Stimulated activated CD4-positive, alpha-beta T cell treated with anti-CD3 and anti-CD28 coated beads, Interleukin-15, amount 100 ng/mL, for 1 hour (primary cell): Measurements from ENCODE around the gene ADAMTSL2.
A peak's percentile ranks its signal among the peaks of the same experiment; 100 is the strongest.

Source experiments
- DNase-seq, 2 donors: peaks; one replicate each; pipeline ENCODE4 v3.0.0-alpha.2; 2020; ENCODE audit warnings: low read depth in 1 of 2, low spot score in 1 of 2

ADAMTSL2 gene

DNA sequence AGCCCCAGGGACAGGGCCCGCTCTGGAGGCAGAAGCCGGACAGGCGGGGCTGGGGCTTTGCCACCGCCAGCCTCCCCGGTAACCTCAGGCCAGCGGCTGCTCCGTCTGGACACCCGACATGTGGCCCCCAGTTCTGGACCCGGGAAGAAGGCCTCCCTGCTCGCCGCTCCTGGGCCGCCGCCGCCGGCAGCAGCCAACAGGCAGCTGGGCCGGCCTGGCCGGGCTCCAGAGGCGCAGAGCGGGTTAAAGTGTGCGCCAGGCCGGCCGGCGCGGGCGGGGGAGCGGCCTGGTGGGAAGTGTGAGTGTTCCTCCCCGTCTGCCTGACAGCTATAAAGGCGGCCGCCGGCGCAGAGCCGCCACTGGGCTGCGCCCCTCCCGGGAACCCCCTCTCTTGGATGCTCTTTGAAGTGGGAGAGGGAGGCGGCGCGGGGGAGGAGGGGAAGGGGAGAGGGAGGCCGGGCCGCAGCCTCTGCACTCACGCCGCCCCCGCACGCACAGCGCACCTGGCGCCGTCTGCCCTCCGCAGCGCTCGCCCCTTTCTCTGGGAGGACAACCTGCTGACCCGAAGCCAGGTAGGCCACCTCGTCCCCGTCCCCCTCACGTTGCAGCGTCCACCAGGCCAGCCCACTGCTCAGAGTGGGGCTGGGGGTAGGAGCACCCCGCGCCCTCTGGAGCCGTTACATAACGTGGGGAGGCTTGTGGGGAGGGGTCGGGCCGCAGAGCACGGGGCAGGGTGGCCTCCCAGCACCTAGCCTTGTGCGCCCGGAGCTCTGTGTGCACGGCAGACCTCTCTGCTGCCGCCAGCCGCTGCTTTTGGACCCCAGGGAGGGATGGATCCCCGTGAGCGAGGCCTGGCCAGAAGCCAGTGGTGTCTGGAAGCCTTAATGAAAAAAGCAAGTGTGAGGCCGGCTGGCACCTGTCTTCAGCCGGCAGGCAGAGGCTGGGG lies at the start of gene ADAMTSL2:
TSS of gene ADAMTSL2 (plus strand) at position 359 of the 946 bp plus-strand sequence. CDS start 2,009 bp downstream, outside the sequence.
- peak; percentile 19 to 28 for DNase-seq

DNA sequence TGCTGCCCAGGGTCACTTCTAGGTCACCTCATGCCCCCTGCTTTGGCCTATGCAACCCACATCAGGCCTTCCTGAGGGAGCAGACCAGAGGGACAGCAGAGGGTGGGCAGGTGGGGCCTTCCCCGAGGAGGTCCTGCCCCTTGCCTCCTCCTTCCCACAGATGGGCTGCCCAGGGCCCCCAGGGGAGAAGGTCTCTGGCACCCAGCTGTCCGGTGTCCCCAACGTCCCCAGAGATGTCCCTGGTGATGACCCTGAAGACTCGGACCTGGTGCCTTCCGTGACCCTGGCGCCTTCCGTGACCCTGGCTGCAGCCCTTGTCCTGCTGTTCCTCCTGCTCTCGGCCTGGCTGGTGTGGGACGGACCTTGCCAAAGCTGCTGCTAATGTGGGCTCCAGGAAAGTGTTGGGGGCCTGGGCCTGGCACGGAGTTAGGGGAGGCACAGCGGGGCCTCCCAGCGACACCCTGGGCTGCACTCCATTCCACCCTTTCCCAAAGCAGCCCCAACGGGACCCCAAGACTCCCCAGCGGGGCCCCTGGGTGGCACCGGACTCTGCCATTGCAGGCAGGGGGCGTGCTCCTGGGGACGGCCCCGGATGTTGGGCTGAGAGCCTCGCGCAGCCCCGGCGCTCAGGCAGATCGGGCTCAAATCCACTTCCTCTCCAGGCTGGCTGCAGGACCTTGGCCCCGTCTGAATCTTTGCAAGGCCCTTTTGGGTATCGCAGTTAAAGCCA lies 48.8 kb upstream of the ADAMTSL2 start:
- DNase-seq, result no peak

DNA sequence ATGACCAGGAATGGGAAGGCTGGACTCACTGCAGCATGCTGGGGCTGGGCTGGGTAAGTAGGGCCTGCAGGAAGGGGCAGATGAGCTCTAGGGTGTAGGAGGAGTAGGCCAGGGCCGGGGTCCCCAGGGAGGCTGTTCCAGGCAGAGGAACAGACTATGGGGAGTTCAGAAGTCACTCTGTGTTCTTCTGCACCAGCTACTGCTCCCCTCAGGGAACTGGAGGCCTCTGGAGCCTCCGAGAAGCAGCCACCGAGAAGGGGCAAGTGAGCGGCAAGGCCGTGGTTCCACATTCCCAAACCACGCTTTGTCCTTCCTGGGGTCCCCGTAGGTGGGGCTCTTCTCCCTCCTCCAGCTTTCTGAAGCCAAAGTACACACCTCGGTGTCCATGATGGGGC lies 47.2 kb upstream of the ADAMTSL2 start:
- DNase-seq, result no peak

DNA sequence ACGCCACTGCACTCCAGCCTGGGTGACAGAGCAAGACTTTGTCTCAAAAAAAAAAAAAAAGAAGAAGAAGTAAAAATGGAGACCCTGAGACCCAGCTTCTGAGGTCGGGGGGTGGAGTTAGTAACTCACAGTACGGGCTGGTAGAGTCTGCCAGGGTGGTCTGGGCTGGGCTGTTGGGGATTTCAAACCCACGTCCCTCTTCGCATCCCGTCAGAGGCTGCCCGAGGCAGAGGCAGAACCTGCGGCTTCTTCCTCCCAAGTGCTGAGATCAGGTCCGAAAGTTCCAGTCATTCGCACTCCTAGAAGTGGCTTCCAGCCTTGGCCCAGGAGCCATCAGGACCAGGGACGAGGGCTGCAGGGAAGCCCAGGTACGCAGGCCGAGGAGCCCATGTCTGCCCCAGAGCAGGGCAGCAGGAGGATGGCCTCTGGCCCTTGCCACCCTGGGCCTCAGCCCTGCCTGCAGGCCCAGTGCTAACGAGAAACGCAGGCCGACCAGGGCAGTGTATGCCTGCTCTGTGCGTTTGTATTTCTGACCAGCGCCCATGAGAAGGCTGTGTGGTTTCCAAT lies 45.7 kb upstream of the ADAMTSL2 start:
- DNase-seq, result no peak

DNA sequence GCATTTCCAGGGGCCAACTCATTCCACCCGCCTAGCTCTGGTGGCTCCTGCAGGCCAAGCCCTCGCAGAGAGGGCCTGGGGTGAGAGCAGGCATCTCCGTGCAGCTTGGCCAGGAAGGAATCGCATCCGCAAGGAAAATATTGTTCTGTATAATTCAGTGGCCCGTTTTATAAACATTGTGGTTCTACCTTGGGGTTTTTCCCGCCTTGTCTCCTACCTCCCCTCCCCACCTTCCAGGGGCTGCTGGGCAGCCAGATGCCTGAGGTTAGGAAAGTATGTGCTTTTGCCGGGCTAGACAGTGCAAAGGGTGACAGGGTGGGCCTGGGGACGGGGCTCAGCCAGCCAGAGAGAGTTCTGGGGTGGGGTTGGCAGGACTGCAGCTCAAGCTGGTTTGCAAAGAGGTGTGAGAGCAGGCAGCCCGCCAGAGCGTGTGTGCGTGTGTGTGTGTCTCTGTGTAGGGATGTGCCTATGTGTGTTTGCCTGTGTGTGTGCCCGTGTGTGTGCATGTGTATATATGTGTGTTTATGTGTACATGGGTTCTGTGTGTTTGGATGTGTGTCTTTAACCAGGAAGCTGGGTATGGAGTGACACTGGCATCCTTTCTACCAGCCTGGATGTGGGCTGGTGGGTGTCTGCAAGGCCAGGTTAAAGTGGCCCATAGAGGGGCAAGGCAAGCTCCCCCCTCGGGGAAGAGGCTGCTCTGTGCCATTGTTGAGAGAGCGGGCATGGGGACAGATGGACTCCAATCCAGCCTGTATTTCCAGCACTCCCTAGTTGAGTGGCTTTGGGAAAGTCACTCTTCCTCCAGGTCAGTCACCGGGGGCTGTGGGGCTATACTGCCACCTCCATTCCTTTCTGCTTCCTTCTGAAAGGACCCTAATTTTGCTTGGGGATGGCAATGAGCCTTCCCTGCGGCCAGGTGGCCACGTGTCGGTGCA lies 45.0 kb upstream of the ADAMTSL2 start:
- DNase-seq, result no peak

DNA sequence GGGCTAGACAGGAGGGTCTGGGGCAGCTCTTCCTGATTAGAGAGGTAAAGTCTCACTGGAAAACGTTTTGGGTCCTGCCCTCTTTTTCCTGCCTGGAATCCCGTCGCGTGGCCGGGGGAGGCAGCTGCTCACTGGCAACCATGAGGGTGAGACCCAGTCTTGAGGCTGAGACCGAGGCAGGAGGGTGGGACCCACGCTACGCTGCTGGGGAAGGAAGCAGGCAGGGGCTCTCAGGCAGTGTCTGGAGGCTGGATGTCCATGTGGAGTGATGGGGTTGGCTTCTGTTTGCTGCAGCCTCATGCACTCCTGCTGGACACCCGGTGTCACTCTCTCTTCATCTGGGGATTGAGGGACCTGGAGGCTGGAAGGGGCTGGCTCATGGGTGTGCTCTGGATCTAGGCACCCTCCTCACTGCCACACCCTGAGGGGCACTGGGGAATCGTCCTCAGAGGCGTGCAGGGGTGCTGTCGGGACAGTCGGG lies 44.3 kb upstream of the ADAMTSL2 start:
- no peak for DNase-seq

DNA sequence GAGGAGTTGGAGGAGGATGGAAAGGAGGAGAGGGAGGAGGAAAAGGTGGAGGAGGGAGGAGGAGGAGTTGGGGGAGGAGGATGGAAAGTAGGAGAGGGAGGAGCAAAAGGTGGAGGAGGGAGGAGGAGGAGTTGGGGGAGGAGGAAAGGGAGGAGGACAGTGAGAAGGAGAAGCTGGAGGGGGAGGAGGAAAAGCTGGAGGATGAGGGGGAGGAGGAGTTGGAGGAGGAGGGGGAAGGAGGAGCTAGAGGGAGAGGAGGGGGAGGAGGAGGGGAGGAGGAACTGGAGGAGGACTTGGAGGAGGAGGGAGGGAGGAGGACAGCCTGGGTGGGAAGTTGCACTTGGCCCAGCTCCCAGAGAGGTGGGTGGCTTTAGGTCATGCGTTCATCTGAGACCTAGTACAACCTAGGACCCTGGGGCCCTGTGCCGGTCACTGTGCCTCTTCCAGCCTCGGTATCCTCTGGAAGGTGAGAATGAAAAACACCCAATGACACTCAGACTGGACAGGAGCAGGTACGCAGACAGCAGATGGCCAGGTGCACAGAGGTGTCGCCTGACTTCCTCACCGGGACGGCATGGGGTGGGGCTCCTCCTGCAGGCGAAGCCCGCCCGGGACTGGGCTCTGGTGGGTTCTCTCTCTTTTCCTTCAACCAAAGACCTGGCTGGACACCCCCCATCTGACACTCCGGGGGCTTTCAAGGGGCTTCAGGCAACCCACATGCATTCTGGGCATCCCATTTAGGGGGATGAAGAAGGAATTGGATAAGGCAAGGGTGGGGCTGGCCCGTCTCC lies 43.4 kb upstream of the ADAMTSL2 start:
- no peak for DNase-seq

DNA sequence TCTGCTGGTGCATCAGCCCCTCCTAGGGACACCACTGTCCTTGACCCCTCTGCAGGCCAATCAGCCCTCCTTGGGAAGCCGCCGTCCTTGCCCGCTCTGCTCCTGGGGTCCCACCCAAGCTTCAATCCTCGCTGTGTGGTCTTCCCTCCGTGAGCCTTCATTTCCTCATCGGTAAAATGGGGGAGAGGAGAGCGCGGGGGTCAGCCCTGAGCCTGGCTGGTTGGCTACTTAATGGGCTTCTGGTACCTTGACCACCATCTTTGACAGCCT lies 42.9 kb upstream of the ADAMTSL2 start:
- DNase-seq, result no peak

DNA sequence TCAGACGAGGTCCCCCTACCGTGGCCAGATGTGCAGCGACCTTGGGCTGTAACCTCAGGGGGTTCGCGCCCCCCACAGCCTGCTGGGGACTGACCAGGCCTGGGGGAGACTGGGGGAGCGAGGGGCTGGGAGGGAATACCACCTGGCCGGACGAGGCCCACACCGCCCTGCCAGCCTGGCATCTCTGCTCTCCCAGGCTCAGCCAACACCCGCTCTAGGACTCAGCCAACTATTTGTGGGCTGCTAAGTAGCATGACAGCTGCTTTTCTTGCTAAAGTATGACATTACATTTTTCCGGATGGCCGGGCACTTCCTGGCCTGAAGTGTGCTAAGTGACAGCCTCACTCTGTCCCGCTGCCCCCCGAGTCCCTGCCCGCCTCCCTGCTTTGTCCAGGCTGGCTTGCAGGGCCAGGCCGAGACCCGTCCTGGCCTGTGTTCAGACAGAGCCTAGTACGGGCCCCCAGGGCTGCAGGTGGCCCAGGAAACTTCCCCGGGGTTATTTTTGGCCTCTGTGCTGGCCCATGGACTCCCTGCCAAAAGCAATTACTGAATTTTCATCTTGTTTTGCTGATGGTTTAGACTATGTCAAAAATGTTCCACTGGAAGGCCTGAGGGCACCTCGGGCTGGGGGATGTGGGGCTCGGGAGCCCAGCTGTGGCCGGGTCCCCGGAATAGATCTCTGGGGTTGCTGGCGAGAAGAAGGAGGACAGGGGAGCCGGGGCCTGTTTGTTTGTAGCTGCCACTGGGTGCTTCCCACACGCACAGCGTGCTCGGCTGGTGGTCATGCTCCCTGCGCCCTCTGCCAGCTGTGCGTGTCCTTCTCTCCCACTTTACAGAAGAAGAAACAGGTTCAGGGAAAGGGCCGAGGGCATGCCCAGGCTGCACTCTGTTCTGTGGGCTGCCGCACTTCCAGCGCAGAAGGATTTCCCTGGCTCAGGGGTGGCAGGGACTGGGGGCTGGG lies 42.2 kb upstream of the ADAMTSL2 start:
- DNase-seq, result no peak

DNA sequence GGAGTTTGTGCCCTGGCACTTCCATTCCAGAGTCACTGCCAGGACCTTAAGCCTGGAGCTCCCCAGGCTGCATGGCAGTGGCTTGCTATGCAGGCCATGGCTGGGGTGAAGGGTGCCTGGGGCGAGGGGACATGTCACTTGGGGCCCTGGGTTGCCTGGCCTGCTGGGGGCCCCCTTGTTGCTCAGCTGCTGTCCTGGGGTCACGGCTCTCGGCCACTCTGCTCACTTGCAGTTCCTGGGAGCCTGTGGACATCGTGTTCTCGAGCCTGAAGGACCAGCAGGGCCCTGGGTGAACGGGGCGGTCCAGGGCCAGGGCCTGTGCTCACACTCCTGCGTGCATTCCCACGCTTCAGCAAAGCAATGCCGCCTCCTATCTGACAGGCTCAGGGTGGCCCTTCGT lies 41.1 kb upstream of the ADAMTSL2 start:
- no peak for DNase-seq

DNA sequence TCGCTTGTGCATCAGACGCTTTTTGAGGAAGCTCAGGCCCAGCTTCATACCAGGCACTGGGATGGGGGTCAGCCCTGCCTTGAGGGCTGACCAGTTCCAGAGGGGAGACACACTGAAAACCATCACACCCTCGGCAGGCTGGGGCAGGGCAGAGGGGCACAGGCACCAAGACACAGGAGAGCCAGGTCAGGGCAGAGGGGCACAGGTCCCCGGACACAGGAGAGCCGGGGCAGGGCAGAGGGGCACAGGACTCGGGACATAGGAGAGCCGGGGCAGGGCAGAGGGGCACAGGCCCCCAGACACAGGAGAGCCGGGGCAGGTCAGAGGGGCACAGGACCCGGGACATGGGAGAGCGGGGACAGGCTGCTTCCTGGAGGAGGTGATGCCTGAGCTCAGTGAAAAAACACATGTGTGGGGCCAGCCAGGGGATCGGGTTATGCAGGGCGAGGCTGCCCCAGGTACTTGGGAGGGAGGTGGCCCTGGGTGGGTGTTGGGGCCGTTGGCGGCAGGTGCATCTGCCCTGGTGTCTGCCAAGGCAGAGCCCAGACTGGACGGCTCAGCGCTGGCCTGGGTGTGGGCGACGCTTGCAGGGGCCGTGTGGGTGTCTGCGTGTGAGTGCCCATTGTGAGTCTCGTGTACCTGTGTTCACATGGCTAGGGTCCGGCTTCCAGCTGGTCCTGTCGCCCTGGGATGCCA lies 40.5 kb upstream of the ADAMTSL2 start:
- DNase-seq, result no peak

DNA sequence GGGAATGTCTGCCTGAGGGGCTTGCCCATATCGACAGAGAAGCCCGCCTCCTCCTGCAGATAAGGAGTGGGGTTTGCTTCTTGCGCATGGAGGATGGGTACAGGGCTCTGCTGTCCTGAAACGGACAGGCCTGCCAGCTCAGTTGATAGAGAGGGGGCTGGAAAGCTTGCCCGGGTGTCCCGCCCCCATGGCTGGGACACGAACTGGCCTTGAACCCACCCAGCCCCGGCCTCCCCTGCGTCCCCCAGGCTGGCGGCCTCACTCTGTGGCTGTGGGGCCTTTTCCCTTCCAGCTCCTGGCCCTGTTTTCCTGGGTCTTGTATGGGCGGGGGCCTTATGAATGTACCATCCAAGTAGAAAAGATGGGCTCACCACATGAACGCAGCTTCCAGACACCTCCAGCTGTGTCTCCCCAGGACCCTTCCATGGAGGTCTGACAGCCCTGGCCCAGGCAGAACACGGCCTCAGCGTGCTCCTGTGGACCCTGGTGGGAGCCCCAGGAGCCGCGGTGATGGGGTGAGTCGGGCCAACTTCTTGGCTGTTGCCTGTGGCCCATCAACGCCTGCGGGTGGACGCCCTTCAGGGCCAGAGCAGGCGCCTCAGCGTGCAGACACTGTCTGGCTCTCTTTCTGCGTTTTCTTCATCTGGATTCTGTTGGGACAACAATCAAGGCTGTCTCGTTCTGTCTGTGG lies 39.7 kb upstream of the ADAMTSL2 start:
- DNase-seq, result no peak

DNA sequence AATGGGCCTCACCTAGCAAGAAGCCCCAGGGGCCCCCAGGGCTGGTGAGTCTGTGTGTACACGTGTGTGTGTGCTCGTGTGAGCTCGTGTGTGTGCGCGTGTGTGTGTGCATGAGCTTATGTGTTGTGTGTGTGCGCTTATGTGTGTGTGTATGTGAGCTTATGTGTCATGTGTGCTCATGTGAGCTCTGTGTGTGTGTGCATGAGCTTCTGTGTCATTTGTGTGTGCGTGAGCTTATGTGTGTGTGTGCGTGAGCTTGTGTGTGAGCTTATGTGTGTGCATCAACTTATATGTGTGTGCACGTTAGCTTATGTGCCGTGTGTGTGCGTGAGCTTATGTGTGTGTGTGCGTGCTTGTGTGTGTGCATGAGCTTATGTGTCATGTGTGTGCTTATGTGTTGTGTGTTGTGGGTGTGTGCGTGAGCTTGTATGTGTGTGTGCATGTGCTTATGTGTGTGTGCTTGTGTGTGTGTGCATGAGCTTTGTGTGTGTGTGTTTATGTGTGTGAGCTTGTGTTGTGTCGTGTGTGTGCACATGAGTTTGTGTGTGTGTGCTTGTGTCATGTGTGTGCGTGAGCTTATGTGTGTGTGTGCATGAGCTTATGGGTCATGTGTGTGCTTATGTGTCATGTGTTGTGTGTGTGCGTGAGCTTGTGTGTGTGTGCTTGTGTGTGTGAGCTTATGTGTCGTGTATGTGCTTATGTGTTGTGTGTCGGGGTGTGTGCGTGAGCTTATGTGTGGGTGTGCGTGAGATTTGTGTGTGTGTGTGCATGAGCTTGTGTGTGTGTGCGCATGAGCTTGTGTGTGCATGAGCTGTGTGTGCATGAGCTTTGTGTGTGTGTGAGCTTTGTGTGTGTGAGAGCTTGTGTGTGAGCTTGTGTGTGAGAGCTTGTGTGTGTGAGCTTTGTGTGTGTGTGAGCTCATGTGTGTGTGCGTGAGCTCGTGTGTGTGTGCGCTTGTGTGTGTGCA lies 38.9 kb upstream of the ADAMTSL2 start:
- DNase-seq, result no peak

DNA sequence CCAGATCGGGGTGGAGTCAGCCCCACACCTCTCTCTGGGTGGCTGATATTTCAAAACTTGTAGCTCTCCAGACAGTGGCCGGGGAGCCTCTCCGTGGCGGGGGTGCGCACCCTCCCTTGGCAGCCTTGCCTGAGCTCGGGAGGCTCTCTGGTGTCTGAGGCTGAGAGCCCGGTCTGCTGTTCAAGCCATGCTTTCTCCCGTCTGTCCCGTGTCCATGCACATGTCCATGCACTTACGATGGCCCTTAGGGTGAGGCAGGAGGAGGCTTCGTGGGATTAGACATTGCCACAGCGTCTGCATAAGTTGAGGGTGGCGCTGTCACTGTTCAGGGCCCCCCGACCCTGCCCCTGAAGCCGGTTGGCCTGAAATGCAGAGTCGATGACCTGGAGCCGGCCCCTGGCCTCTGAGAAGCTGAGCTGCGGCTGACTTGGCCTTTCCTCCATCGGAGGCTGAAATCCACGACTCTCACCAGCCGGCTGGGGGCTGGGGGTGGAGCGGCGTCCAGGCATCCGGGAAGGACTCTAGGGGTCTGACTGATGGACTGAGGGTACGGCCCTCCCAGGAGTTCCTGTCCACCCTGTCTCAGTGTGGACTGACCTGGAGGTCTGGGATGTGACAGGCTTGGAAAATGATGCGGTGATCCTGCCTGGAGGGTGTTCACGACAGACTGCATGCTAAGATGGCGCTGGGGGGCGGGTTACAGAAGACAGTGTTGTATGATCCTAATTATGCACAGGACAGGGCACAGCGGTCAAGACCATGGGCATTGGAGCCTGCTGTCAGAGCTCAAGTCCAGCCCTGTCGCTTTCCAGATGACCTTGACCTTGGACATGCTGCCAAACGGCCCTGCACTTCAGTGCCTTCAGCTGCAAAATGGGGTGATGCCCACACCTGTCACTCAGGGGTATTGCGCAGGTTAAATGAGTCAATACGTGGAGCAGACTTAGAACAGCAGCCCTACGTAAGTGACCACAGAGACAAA lies 37.4 kb upstream of the ADAMTSL2 start:
- DNase-seq, result no peak

DNA sequence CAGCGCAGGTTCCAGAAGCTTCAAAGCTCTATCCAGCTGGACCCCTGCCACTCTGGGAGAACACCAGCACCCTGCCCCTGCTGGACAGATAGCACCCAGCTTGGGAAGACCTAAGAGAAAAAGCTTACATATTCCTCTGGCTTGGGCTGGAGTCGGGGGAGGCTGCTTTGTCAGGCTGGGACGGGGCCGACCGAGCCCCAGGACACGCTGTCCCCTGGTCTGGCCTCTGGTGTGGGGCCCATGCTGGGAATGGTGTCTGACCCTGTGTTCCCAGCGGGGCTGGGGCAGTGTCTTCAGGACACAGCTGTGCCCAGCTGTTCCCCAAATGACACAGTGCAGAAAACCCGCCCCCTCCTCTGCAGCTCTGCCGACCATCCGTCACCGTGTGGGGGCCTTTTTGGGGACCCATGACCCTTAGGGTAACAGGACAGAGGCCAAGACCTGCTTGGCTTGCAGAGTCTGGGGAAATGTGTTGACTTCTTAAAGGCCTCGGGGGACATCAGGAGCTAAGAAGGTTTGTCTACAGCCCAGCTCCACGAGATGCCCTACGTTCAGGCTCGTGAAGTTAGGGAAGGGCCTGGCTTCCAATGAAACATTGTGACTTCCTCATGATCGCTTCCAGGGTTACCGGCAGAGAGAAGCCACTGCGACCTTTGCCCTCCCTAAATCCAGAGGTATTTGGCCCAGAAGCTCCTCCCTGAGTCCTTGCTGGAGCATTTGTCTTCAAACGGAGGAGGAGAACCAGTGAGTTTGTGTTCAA lies 35.2 kb upstream of the ADAMTSL2 start:
- DNase-seq, result no peak
